GM10266 (cell line): ENCODE results near the gene DGKZ.

ENCODE experiments used
- DNase-seq: peaks from one replicate; pipeline ENCODE4 v3.0.0; 2012; ENCODE audit errors: extremely low spot score
- TF ChIP-seq, protein P1 (sequence below): IDR thresholded peaks from 2 replicates; pipeline ENCODE4 v1.5.1; 2012; ENCODE audit warnings: mild to moderate bottlenecking, low read depth; ENCODE audit not compliant: control insufficient read depth, insufficient read depth; ENCODE audit errors: missing control alignments

DGKZ gene

DNA sequence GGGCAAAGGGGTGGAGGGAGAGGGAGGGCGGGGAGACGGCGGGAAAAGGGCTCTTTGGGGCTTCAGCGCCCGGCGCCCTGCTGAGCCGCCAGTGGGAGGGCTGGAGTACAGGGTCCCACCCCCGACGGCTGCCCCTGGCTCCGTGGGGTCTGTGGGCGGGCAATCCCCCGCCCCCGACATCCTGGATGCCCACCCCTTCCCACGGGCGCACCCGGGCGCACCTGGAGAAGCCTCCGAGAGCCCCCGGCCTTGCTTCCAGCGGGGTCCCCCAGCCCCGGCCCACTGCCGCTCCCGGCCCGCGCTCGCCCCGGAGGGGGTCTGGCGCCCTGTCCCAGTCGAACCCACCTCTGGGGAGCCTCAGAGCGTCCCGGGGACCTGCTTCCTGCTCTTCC is 43.9 kb downstream of the DGKZ start:
- peak; percentile 67 for DNase-seq
- TF ChIP-seq, protein P1, sequence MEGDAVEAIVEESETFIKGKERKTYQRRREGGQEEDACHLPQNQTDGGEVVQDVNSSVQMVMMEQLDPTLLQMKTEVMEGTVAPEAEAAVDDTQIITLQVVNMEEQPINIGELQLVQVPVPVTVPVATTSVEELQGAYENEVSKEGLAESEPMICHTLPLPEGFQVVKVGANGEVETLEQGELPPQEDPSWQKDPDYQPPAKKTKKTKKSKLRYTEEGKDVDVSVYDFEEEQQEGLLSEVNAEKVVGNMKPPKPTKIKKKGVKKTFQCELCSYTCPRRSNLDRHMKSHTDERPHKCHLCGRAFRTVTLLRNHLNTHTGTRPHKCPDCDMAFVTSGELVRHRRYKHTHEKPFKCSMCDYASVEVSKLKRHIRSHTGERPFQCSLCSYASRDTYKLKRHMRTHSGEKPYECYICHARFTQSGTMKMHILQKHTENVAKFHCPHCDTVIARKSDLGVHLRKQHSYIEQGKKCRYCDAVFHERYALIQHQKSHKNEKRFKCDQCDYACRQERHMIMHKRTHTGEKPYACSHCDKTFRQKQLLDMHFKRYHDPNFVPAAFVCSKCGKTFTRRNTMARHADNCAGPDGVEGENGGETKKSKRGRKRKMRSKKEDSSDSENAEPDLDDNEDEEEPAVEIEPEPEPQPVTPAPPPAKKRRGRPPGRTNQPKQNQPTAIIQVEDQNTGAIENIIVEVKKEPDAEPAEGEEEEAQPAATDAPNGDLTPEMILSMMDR: no peak

DNA sequence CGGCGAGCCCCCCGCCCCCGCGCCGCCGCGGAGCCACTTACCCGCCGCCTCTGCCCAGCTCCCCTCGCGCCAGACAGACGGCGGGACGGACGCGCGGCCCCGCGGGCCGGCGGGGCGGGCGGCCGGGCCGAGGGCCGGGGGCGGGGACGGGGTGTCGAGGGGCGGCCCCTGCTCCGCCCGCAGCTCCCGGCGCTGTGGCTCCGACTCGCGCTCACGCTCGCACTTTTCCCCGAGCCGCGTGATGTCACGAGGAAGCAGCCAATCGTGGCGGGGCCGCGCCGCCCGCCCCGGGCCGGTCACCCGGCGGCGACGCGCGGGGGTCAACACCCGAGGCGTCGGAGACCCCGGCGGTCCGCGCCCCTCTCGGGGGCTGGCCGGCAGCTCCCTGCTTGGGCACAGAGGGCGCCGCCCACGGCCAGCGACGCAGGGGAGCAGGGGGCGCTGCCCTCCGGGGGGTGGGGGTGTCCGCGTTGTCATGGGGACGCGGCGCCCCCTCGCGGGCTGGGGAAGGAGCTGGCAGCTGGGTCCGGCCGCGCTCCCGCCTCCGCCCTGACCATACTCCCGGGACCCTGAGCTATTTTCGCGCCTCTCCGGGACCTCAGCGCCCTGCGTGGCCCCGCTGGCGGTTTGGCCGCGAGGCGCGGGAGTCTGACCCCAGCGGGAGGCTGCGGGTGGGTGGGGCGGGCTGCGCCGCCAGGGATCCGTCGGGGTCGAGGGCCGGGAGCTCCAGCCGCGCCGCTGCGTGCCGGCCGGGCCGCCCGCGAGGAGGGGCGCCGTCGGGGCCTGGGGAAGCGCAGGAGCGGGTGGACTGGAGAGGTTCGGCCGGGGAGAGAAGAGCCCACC is 44.5 kb downstream of the DGKZ start, which contains the start of gene CHRM4:
TSS of gene CHRM4 (minus strand) at position 199 of the 843 bp plus-strand sequence. CDS start 5,219 bp downstream, outside the sequence.
- peak; percentile 91 for DNase-seq
- TF ChIP-seq, protein P1: peak; percentile 57

- peak; percentile 96 for DNase-seq
These were observed 45.4 kb downstream of the DGKZ start for GRCh38 chr11:46392421-46393230.

DNA sequence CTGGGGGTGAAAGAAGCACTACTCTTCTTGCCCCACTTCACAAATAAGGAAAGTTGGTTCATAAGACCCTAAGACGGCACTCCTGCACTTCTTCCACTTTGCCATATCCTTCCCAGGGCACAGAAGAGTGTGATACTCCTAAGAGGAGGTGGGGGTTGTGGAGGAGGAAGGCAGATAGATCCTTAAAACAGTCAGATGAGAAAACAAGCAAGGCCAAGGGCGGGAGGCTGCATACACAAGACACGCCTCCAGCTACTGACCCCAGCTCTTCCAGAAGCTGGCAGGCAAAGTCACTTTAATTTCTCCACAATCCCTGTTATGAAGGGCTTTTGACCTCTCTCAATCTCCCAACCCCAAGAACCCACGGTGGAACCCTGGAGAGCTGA is 46.0 kb downstream of the DGKZ start:
- TF ChIP-seq, protein P1: no peak
- DNase-seq: no peak

More at GRCh38 chr11:46392421-46393230, 45.4 kb downstream of the DGKZ start:
- TF ChIP-seq, protein P1: no peak

DNA sequence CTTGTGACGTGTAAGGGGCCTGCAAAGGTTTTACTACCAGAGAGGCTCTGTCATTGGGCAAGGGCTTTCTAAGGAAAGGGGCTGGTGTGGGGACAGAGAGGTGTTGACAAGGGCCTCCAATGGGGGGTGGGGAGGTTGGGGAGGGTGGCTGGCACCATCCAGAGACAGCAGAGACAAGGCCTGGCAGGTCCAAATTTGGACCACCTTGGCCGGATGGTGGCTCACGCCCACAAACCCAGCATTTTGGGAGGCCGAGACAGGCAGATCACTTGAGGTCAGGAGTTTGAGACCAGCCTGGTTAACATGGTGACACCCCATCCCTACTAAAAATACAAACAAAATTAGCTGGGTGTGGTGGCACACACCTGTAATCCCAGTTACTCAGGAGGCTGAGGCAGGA is 46.5 kb downstream of the DGKZ start:
- no peak for DNase-seq

DNA sequence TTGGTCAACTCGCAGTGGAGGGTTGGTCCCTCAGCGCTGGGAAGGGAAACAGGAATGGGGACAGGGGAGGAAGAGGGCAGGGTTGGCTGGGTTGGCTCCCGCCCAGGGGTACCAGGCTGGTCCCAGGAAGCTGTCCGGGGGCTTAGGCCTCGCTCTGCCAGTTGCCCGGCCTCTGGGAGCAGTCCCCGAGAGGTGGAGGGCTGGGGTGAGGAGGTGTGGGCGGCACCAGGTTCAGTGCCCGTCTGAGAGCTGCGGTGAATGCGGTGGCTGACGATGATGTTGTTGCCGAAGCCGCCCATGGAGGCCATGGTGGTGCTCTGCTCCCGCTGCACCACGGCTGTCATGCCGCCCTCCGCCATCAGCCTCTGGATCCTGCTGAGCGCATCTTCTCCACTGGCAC is 50.3 kb downstream of the DGKZ start:
- no peak for DNase-seq
- TF ChIP-seq, protein P1: no peak

More for the DNA sequence above, 46.5 kb downstream of the DGKZ start:
- TF ChIP-seq, protein P1: no peak
